NCI-H69 (cell line): ENCODE results near the gene NLE1.
"Not testable (repeated sequence)": the region's sequence is repeated elsewhere in the genome, so short reads cannot be mapped to it uniquely, and the experiment has no call there.

ENCODE experiments used
- DNase-seq: peaks from one replicate; lab custom pipeline; 2025; lab: John Stamatoyannopoulos, UW

The NLE1 gene

GRCh38 chr17:35161281-35161761, 19.2 kb upstream of the NLE1 start:
- DNase-seq, result no peak

- DNase-seq, result no peak
Measured at GRCh38 chr17:35160354-35161201, 18.5 kb upstream of the NLE1 start.

GRCh38 chr17:35159940-35160339, 17.8 kb upstream of the NLE1 start:
- DNase-seq, result no peak

- DNase-seq, result no peak
Measured at GRCh38 chr17:35155246-35155645, 13.1 kb upstream of the NLE1 start.

- no peak for DNase-seq
Measured at GRCh38 chr17:35154196-35155165, 12.4 kb upstream of the NLE1 start.

- no peak for DNase-seq
Measured at GRCh38 chr17:35152421-35153140, 10.5 kb upstream of the NLE1 start.

- DNase-seq, result not testable (repeated sequence)
Measured at GRCh38 chr17:35151080-35151479, 9.0 kb upstream of the NLE1 start.

GRCh38 chr17:35149941-35150340, 7.8 kb upstream of the NLE1 start:
- DNase-seq, result no peak

- DNase-seq, result no peak
Measured at GRCh38 chr17:35148144-35148543, 6.0 kb upstream of the NLE1 start.

- DNase-seq, result no peak
Measured at GRCh38 chr17:35147375-35147905, 5.3 kb upstream of the NLE1 start, which contains the start of gene UNC45B. Gene UNC45B, plus strand, starts transcription at chr17:35147817. Its CDS starts 447 bp downstream, at chr17:35148264.

- DNase-seq, result no peak
Measured at GRCh38 chr17:35146214-35146833, 4.2 kb upstream of the NLE1 start.

GRCh38 chr17:35144840-35145239, 2.7 kb upstream of the NLE1 start:
- DNase-seq, result no peak

- no peak for DNase-seq
Measured at GRCh38 chr17:35142467-35142796, 329 bp upstream of the NLE1 start.

GRCh38 chr17:35138218-35138617, 3.9 kb downstream of the NLE1 start:
- no peak for DNase-seq

GRCh38 chr17:35135322-35135721, 6.8 kb downstream of the NLE1 start:
- no peak for DNase-seq

- DNase-seq, result no peak
Measured at GRCh38 chr17:35132816-35133550, 9.1 kb downstream of the NLE1 start.

- DNase-seq, result no peak
Measured at GRCh38 chr17:35132099-35132498, 10.0 kb downstream of the NLE1 start.

- no peak for DNase-seq
Measured at GRCh38 chr17:35130392-35130791, 11.7 kb downstream of the NLE1 start.

- no peak for DNase-seq
Measured at GRCh38 chr17:35129973-35130351, 12.1 kb downstream of the NLE1 start.

- DNase-seq, result no peak
Measured at GRCh38 chr17:35129154-35129972, 12.7 kb downstream of the NLE1 start.
